Heart right ventricle (tissue), 16 donors: ENCODE results near the gene SMAD7. TPM values are rescaled to one million over a fixed set of nuclear protein-coding genes. Genes with fewer than 3 reads are reported as not detected.

Experiments used
- ATAC-seq, 8 donors: fragments of 200-7000 bp; cut with Tn5 transposase; one replicate each; pipeline ENCODE4 v1.9.1; 2020; ENCODE audit warnings: mild to moderate bottlenecking in 8 of 8, moderate library complexity in 8 of 8, moderate number of reproducible peaks in 1 of 8
- DNase-seq, 2 donors: peaks; one replicate each; pipeline ENCODE4 v3.0.0-alpha.2; 2020
- H3K27ac ChIP-seq, 10 donors: fragments of 200-600 bp; sonication (generic) in 2 of 10; one replicate each; pipeline versions ENCODE4 v1.5.0 to v1.8.0; 2020 to 2022; ENCODE audit warnings: mild to moderate bottlenecking in 3 of 10
- H3K27me3 ChIP-seq, 7 donors: fragments of 200-600 bp; one replicate each; pipeline ENCODE4 v1.8.0; 2021 to 2022; ENCODE audit warnings: mild to moderate bottlenecking in 2 of 7
- H3K36me3 ChIP-seq, 9 donors: fragments of 200-600 bp; sonication (generic) in 1 of 9; one replicate each; pipeline versions ENCODE4 v1.5.0 to v1.8.0; 2020 to 2022; ENCODE audit warnings: mild to moderate bottlenecking in 2 of 9
- H3K4me1 ChIP-seq, 9 donors: fragments of 200-600 bp; sonication (generic) in 1 of 9; one replicate each; pipeline versions ENCODE4 v1.5.0 to v1.8.0; 2020 to 2022; ENCODE audit warnings: mild to moderate bottlenecking in 4 of 9
- H3K4me3 ChIP-seq, 10 donors: fragments of 200-600 bp; sonication (generic) in 2 of 10; one replicate each; pipeline versions ENCODE4 v1.5.0 to v1.8.0; 2020 to 2022; ENCODE audit warnings: mild to moderate bottlenecking in 7 of 10, moderate library complexity in 2 of 10
- H3K9me3 ChIP-seq, 11 donors: fragments of 200-600 bp in 10 of 11; sonication (generic) in 2 of 11; one replicate each; pipeline versions ENCODE4 v1.5.0 to v1.8.0; 2013 to 2022; ENCODE audit warnings: mild to moderate bottlenecking in 2 of 11, control low read depth in 1 of 11, moderate library complexity in 1 of 11
- CTCF ChIP-seq, 9 donors: fragments of 200-600 bp; sonication (generic) in 2 of 9; IDR thresholded peaks; one replicate each; pipeline versions ENCODE4 v1.5.0 to v1.8.0; 2021 to 2022; ENCODE audit warnings: antibody characterized with exemption in 9 of 9, mild to moderate bottlenecking in 5 of 9, moderate library complexity in 1 of 9
- WGBS, 2 donors: extraction: QIAGEN DNeasy Blood & Tissue Kit; methylation state at CpG; one replicate each; pipeline ENCODE4 v1.1.7; 2013; ENCODE audit warnings: inconsistent platforms in 1 of 2; 5-methylcytosine and 5-hydroxymethylcytosine counted together
- intact Hi-C, 10 donors: fragments of 100-400 bp; cut with DNase I; formaldehyde crosslinking; loops; one replicate each; pipeline versions ENCODE4 v1.11.1 to v1.14.2; 2022
- polyA plus RNA-seq, 2 donors: library from polyadenylated mRNA; stranded (reverse); fragments of 200-250 nt; gene quantifications; one replicate each; pipeline ENCODE4 v1.2.3, GENCODE V29; 2013
- total RNA-seq, 10 donors: library from RNA; stranded (reverse); fragmentation: NEBNext Ultra II Directional in 3 of 10; extraction: Animal tissue kit (Norgen Biotek cat#: 25700) in 3 of 10; gene quantifications; one replicate each; pipeline versions ENCODE4 v1.2.1 to v1.2.4, GENCODE V29; 2021 to 2023
- donor health status: Arrhythmogenic right ventricular cardiomyopathy.
- donor health status: ischemic (EF 13 %, LVEDD 7.1; RV severe dilation, severe dysfunction).
- donor health status: healthy with polysubstance abuse.
- donor health status: DM: no; HTN: yes; CAD: no.
- donor health status: DM: no; HTN: no; CAD: no.
- donor health status: ischemic (EF 25% LVEDD 6.9; RV normal size, moderate dysfunction).
- donor health status: ischemic (EF 25% LVEDD 5.7; RV mildly dilated, moderate dysfunction).
- donor health status: healthy.
- donor health status: DM: yes; HTN: yes; CAD: no.
- donor health status: Ischemic cardiomyopathy.
- donor health status: ischemic (EF 35%, LVEDD 5.7; RV mildly dilated, moderate dysfunction).
- donor health status: nonischemic (EF 11% LVEDD 7.7; RV severe dilation, severe dysfunction).
- donor health status: DM: yes; HTN: yes; CAD: no.
- donor health status: PGD.
- donor health status: ischemic (EF 29% LVEDD 5.4; RV normal size, mild dysfunction).
- donor health status: nonischemic (EF 23%, LVEDD 6.1; RV moderate dilation, normal function).

Gene SMAD7
- total and polyA plus RNA-seq, 12 donors, result 6.7 to 28.6 (median 19.2) TPM

DNA sequence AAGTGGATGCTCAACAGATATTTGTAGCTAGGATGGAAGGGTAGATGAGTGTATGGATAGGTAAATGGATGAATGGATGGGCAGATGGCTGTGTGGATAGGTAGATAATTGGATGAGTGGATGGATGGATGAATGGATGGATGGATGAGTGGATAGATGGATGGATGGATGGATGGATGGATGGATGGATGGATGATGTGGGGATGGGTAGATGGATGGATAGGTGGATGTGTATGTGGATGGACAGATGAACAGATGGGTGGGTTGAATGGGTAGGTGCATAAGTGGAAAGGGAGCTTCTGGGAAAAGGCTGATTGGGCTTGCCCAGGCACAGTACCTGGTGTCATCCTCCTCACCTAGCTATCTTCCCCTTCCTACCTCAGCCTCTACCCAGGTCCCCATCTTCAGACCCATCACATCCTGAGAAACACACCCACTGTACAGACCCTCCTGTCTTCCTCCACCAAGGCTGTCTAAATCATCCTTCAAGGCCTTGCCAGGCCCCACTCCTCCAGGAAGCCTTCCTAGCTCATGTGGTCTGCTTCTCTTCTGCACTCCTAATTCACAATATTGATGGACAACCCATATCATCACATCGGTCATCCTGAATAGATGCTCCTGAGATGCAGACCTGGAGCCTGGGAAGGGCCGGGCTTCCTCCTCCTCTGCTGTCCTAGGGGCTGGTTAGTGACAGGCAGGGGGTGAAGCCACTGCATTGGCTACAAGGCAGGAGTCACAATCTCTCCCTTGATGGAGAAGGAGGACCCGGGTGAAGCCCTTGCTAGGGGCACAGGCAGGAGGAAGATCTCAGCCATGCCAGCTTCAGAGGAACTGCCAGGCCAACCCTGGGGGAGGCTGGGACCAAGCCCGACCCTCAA is 49.4 kb downstream of the SMAD7 start:
- H3K4me3 ChIP-seq, result no peak overlapping the region
- WGBS, 2 donors, result 49% methylated on average over 4 of the region's 4 CpGs
- H3K27ac ChIP-seq, result peak overlapping the region in 8 of 10 donors; percentile 51 to 84 (median 76)
- H3K27me3 ChIP-seq, result no peaks in the 10 kb centered on the region
- TF ChIP-seq CTCF (IDR thresholded peaks at IDR 0.05), result no peak
- H3K36me3 ChIP-seq, result no peaks in the 10 kb centered on the region
- peak in 2 of 8 donors; percentile 1 to 9 for ATAC-seq
- peaks cover 0 to 23% (median 4%) of the 10 kb centered on the region in 11 donors for H3K9me3 ChIP-seq
- intact Hi-C loops, result no loop called here
- H3K4me1 ChIP-seq, result peaks cover 15 to 55% (median 27%) of the 10 kb centered on the region in 9 donors
- DNase-seq, result no peak

GRCh38 chr18:48900469-48900868 is 50.3 kb downstream of the SMAD7 start:
- H3K9me3 ChIP-seq, result peaks cover 0 to 23% (median 4%) of the 10 kb centered on the region in 11 donors
- no peak overlapping the region for H3K27ac ChIP-seq
- DNase-seq (no peak), ATAC-seq (no peak)
- H3K36me3 ChIP-seq, result no peaks in the 10 kb centered on the region
- peaks cover 15 to 61% (median 27%) of the 10 kb centered on the region in 9 donors for H3K4me1 ChIP-seq
- H3K4me3 ChIP-seq, result no peak overlapping the region
- no peak for TF ChIP-seq CTCF (IDR thresholded peaks at IDR 0.05)
- H3K27me3 ChIP-seq, result no peaks in the 10 kb centered on the region
- 90 to 95% methylated on average over 1 of the region's 1 CpG for WGBS, 2 donors
- intact Hi-C loops, result no loop called here

GRCh38 chr18:48899558-48900174 is 51.1 kb downstream of the SMAD7 start:
- DNase-seq, result no peak
- intact Hi-C loops, result loop anchor here in 1 of 10 donors (10.0 kb wide), 1 partner anchor 145 kb away; no protein-coding TSS in a partner anchor
- WGBS, 2 donors, result 80 to 86% methylated on average over 4 of the region's 4 CpGs

More at GRCh38 chr18:48899558-48900174, 51.1 kb downstream of the SMAD7 start:
- no peak for TF ChIP-seq CTCF (IDR thresholded peaks at IDR 0.05)
- Histone ChIP-seq H3K4me3 (no peak overlapping the region), H3K27me3 (no peaks in the 10 kb centered on the region), H3K9me3 (peaks cover 0 to 15% (median 3%) of the 10 kb centered on the region in 11 donors), H3K36me3 (no peaks in the 10 kb centered on the region), H3K27ac (no peak overlapping the region), H3K4me1 (peaks cover 15 to 61% (median 27%) of the 10 kb centered on the region in 9 donors)
- ATAC-seq, result no peak
